ENCODE measurements around the gene BNC2.

Gene BNC2

GRCh38 chr9:16705111-16705604 lies 165.3 kb downstream of the BNC2 start (continued):
- TF ChIP-seq PRDM6 (tag by site-specific recombination; IDR thresholded peaks at IDR 0.05) (peak; percentile 95), ZNF398 (tag by site-specific recombination; IDR thresholded peaks at IDR 0.05) (peak; percentile 40; the same call in 1 of the 2 replicates), ZNF626 (tag by site-specific recombination; IDR thresholded peaks at IDR 0.05) (no peak), ZNF157 (tag by site-specific recombination; IDR thresholded peaks at IDR 0.05) (no peak), ZBTB17 (tag by site-specific recombination; IDR thresholded peaks at IDR 0.05) (no peak), KLF9 (tag by site-specific recombination; IDR thresholded peaks at IDR 0.05; ENCODE audit: low read depth) (no peak; the same call in 1 of the 2 replicates), ZNF48 (tag by site-specific recombination; IDR thresholded peaks at IDR 0.05) (no peak), ZBTB44 (tag by site-specific recombination; IDR thresholded peaks at IDR 0.05) (peak; percentile 59; the same call in 1 of the 2 replicates), GLIS1 (tag by site-specific recombination; IDR thresholded peaks at IDR 0.05) (peak; percentile 92), MZF1 (tag by site-specific recombination; IDR thresholded peaks at IDR 0.05; ENCODE audit: borderline replicate concordance) (0 out of 2 replicates have a peak, but pooled peaks have one; percentile 20), PBX3 (CRISPR knock-in tag; IDR thresholded peaks at IDR 0.05) (no peak), ZNF280C (tag by site-specific recombination; IDR thresholded peaks at IDR 0.05) (no peak), ZNF561 (tag by site-specific recombination; IDR thresholded peaks at IDR 0.05; ENCODE audit: borderline replicate concordance) (0 out of 2 replicates have a peak, but pooled peaks have one; percentile 23), ZNF26 (tag by site-specific recombination; IDR thresholded peaks at IDR 0.05) (no peak), ZNF521 (tag by site-specific recombination; IDR thresholded peaks at IDR 0.05) (no peak), ZNF776 (tag by site-specific recombination; IDR thresholded peaks at IDR 0.05; ENCODE audit: borderline replicate concordance) (no peak), ZBTB21 (tag by site-specific recombination; IDR thresholded peaks at IDR 0.05) (0 out of 2 replicates have a peak, but pooled peaks have one; percentile 52), ZNF560 (tag by site-specific recombination; IDR thresholded peaks at IDR 0.05; ENCODE audit: borderline replicate concordance) (no peak), YY2 (tag by site-specific recombination; IDR thresholded peaks at IDR 0.05) (no peak), ZBTB11 (tag by site-specific recombination; conservative IDR thresholded peaks at IDR 0.05; ENCODE audit: low read depth) (no peak), ZSCAN16 (tag by site-specific recombination; IDR thresholded peaks at IDR 0.05) (no peak)

Measured in HEK293 (cell line).